Mucosa of rectum (tissue), 2 donors: ENCODE data around the gene SNRPD3.

Experiments used
- H3K27ac ChIP-seq, 2 donors: one replicate each; pipeline ENCODE4 v1.7.0; 2013; ENCODE audit warnings: inconsistent platforms in 2 of 2, low read depth in 2 of 2, low read length in 2 of 2
- H3K27me3 ChIP-seq, 2 donors: one replicate each; pipeline ENCODE4 v1.7.0; 2013; ENCODE audit warnings: low read length in 2 of 2; ENCODE audit not compliant: control insufficient read depth in 2 of 2, insufficient read depth in 2 of 2
- H3K36me3 ChIP-seq, 2 donors: one replicate each; pipeline ENCODE4 v1.7.0; 2013; ENCODE audit warnings: low read length in 2 of 2; ENCODE audit not compliant: control insufficient read depth in 2 of 2, insufficient read depth in 2 of 2
- H3K4me1 ChIP-seq, 2 donors: one replicate each; pipeline ENCODE4 v1.7.0; 2013; ENCODE audit warnings: low read length in 2 of 2, mild to moderate bottlenecking in 1 of 2; ENCODE audit not compliant: control insufficient read depth in 2 of 2, insufficient read depth in 2 of 2
- H3K4me3 ChIP-seq, 2 donors: one replicate each; pipeline ENCODE4 v1.7.0; 2013; ENCODE audit warnings: low read length in 2 of 2
- H3K9ac ChIP-seq, 2 donors: one replicate each; pipeline ENCODE4 v1.7.0; 2013; ENCODE audit warnings: low read length in 2 of 2, low read depth in 1 of 2, mild to moderate bottlenecking in 1 of 2
- H3K9me3 ChIP-seq, 2 donors: one replicate each; pipeline ENCODE4 v1.7.0; 2013; ENCODE audit warnings: low read length in 2 of 2; ENCODE audit not compliant: control insufficient read depth in 2 of 2
- donor health status: healthy.
- donor health status: Normal muscosa, but diverticular disease.

Gene SNRPD3

DNA sequence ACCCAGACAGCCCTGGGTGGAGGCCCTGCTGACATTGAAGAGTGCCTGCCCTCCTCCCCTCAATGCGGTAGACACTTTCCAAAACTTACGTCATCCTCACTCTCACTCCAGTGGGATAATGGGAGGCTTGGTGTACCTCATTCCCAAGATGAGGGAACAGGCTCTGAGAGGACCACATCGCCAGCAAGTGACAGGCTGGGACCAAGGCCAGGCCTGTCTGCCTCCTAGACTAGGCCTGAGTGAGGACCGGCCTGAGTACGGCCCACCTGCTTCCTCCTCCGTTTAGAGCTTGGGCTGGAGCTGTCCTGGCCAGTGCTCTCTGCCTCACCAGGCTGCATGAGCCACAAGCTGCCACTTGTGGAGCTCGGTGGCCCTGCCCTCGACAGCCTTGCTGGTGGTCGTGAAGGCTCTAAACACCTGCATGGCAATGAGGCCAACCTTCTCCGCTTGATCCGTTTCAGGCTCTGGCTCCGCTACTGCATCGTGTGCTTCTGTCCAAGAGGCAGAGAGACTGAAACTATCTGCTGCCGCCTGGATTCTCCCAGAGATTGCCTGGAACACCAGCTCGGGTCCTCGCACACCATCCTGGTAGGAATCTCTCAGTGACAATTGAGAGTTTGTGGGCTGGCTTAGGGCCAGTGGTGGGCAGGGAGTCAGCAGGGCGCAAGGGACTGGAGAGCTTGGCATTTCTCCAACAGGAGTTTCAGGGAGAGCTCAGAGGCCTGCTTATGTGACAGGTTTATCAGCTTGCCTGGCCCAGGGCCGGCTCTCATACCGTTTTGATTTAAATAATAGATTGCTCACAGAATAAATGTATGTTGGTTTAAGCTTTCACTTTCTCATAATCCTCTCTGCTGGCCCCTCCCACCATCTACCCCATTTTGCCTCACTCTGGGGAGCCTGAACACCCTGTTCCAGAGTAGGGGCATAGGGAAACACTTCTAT lies 27.7 kb downstream of the SNRPD3 start:
- H3K27me3 ChIP-seq, result no peaks in the 10 kb centered on the region
- H3K36me3 ChIP-seq, result peaks cover under 1 to 17% of the 10 kb centered on the region in 2 donors
- H3K27ac ChIP-seq, result peak overlapping the region; percentile 24 to 45
- peak overlapping the region in 1 of 2 donors; percentile 5 for H3K4me3 ChIP-seq
- H3K9me3 ChIP-seq, result no peaks in the 10 kb centered on the region
- peak overlapping the region; percentile 17 to 49 for H3K9ac ChIP-seq
- H3K4me1 ChIP-seq, result peaks cover 14 to 27% of the 10 kb centered on the region in 2 donors

- H3K27ac ChIP-seq, result peak overlapping the region in 1 of 2 donors; percentile 24
- no peaks in the 10 kb centered on the region for H3K27me3 ChIP-seq
- peaks cover 5 to 17% of the 10 kb centered on the region in 2 donors for H3K36me3 ChIP-seq
- peak overlapping the region; percentile 17 to 25 for H3K9ac ChIP-seq
- H3K4me1 ChIP-seq, result peaks cover 10 to 19% of the 10 kb centered on the region in 2 donors
- no peak overlapping the region for H3K4me3 ChIP-seq
- no peaks in the 10 kb centered on the region for H3K9me3 ChIP-seq
These were observed 28.5 kb downstream of the SNRPD3 start for GRCh38 chr22:24584166-24584790.

GRCh38 chr22:24584871-24585411 lies 29.1 kb downstream of the SNRPD3 start:
- H3K9ac ChIP-seq, result no peak overlapping the region
- H3K4me1 ChIP-seq, result peaks cover 10 to 14% of the 10 kb centered on the region in 2 donors
- no peak overlapping the region for H3K4me3 ChIP-seq
- H3K27ac ChIP-seq, result no peak overlapping the region
- H3K27me3 ChIP-seq, result no peaks in the 10 kb centered on the region
- H3K9me3 ChIP-seq, result no peaks in the 10 kb centered on the region
- H3K36me3 ChIP-seq, result peaks cover 5 to 17% of the 10 kb centered on the region in 2 donors

GRCh38 chr22:24585461-24585860 lies 29.7 kb downstream of the SNRPD3 start:
- peaks cover 10 to 14% of the 10 kb centered on the region in 2 donors for H3K4me1 ChIP-seq

DNA sequence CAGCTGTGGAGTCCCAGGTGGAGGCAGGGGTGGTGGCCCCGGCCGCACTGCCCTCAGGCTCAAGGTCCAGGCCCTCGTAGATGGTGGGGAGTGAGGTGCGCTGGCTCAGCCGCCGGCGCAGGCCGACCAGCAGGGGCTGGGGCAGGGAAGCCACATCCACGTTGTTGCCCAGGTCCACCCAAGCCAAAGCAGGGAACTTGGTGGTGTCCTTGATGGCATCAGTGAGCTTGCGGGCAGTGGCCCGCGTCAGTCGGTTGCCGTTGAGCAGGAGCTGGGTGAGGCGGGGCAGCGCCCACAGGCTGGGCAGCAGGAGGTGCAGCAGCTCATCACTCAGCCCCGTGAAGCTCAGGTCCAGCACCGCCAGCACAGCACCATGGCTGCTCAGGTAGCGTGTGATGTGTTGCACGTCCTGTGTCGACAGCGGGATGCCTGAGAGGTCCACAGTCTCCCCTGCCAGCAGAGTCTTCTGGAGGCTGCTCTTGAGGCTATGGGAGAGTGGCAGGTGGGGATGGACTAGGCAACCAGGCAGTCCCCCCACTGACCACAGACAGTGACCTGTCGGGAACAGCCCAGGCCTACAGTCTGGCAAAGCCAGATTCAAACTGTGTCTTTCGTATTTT lies 30.2 kb downstream of the SNRPD3 start:
- H3K27me3 ChIP-seq, result no peaks in the 10 kb centered on the region
- H3K36me3 ChIP-seq, result peaks cover 5 to 17% of the 10 kb centered on the region in 2 donors
- no peaks in the 10 kb centered on the region for H3K9me3 ChIP-seq
- no peak overlapping the region for H3K4me3 ChIP-seq
- H3K9ac ChIP-seq, result no peak overlapping the region
- peaks cover 10 to 14% of the 10 kb centered on the region in 2 donors for H3K4me1 ChIP-seq
- H3K27ac ChIP-seq, result no peak overlapping the region

More at GRCh38 chr22:24585461-24585860, 29.7 kb downstream of the SNRPD3 start:
- Histone ChIP-seq H3K9ac (no peak overlapping the region), H3K27me3 (no peaks in the 10 kb centered on the region), H3K27ac (no peak overlapping the region), H3K9me3 (no peaks in the 10 kb centered on the region), H3K36me3 (peaks cover 5 to 17% of the 10 kb centered on the region in 2 donors), H3K4me3 (no peak overlapping the region)

DNA sequence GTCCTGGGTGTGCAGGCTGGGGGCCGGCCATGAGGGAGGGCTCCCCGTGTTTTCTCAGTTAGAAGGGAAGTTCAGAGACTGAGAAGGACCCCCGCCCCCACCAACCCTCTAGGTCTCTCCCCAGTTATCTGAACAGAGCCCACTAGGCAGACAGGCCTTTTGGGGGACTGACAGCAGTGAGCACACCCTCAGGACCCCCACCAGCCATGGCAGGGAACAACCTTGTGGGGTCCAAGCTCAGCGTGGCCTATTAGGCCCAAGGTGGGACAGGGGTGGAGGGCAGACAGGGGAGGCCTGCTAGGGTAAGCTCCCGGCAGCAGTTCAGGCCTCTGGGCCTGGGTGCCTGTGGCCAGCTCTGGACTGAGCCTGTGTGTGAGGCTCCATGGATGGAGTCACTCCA lies 31.5 kb downstream of the SNRPD3 start:
- Histone ChIP-seq H3K36me3 (peaks cover 5 to 17% of the 10 kb centered on the region in 2 donors), H3K4me1 (peaks cover 10 to 14% of the 10 kb centered on the region in 2 donors), H3K4me3 (no peak overlapping the region), H3K27ac (no peak overlapping the region), H3K27me3 (no peaks in the 10 kb centered on the region), H3K9me3 (no peaks in the 10 kb centered on the region), H3K9ac (no peak overlapping the region)

DNA sequence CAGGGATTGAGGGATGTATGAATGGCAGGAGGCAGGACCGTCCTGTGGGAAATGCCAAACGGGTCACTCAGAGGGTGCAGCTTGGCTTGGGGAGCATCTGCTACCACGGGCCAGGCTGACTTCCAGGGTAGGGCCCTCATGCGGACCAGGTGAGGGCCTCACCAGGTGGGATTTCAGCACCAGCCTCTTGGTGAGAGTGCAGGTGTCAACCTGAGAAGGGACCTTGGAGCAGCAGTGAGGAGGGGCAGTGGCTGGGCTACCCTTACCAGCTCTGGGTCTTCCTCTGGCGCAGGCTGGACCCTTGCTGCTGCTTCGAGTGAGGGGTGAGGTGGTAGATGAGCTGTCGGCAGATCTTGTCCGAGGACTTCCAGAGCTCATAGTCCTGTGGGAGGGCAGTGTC lies 32.1 kb downstream of the SNRPD3 start:
- Histone ChIP-seq H3K27ac (no peak overlapping the region), H3K36me3 (peaks cover 5 to 17% of the 10 kb centered on the region in 2 donors), H3K4me3 (no peak overlapping the region), H3K9ac (no peak overlapping the region), H3K9me3 (no peaks in the 10 kb centered on the region), H3K27me3 (no peaks in the 10 kb centered on the region), H3K4me1 (peaks cover 10 to 13% of the 10 kb centered on the region in 2 donors)

GRCh38 chr22:24588381-24588756 lies 32.6 kb downstream of the SNRPD3 start:
- no peaks in the 10 kb centered on the region for H3K9me3 ChIP-seq
- H3K27ac ChIP-seq, result no peak overlapping the region
- H3K27me3 ChIP-seq, result no peaks in the 10 kb centered on the region
- H3K4me1 ChIP-seq, result peaks cover 10 to 12% of the 10 kb centered on the region in 2 donors
- H3K36me3 ChIP-seq, result peaks cover 5 to 17% of the 10 kb centered on the region in 2 donors
- H3K9ac ChIP-seq, result no peak overlapping the region
- no peak overlapping the region for H3K4me3 ChIP-seq

DNA sequence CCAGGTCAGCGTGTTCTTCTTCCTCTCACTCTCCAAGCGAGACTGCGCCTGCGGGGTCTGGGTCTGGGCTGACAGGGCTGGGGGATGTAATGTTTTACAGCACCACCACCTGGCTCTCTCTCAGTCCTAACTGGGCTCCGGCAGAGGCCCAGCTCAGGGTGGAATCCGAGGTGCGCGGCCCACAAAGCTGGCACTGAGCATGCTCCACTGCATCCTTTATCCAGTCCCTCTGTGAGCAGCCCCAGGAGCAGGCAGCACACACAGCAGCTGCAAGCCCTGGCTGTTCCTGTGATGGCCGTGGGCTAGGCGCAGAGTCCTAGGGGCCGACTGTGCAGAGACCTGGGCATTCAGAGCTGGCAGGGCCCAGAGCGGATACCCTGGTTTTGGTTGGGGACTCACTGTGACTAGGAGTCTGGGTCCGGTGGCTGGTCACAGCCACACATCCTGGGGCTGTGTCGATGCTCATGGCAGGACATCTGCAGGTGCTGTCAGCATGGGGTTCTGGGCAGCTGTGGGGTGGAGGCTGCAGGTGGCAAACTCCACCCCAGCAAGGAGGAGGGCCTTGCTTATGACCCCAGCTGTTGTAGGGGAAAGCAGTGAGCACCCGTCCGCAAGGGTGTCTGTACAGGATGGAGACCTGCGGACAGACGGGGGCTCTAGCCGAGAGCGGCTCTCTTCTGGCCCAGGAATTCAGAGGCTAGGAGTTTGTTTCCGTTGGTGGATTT lies 33.1 kb downstream of the SNRPD3 start:
- H3K4me1 ChIP-seq, result peaks cover 7 to 12% of the 10 kb centered on the region in 2 donors
- peaks cover 5 to 17% of the 10 kb centered on the region in 2 donors for H3K36me3 ChIP-seq
- no peaks in the 10 kb centered on the region for H3K9me3 ChIP-seq
- H3K27me3 ChIP-seq, result no peaks in the 10 kb centered on the region
- no peak overlapping the region for H3K27ac ChIP-seq
- H3K9ac ChIP-seq, result no peak overlapping the region
- H3K4me3 ChIP-seq, result no peak overlapping the region
